ENCODE data around the gene MLN. TPM values are rescaled to one million over a fixed set of nuclear protein-coding genes. Genes with fewer than 3 reads are reported as not detected.
"Not testable (repeated sequence)": the region's sequence is repeated elsewhere in the genome, so short reads cannot be mapped to it uniquely, and the experiment has no call there.

MLN gene
- total RNA-seq, 1 donor from 2014 or later = not detected

- no peak for DNase-seq (ENCODE audit: low read depth)
Observed at GRCh38 chr6:33834401-33835392, 30.9 kb upstream of the MLN start.

GRCh38 chr6:33833599-33833998 is 29.8 kb upstream of the MLN start:
- no peak for DNase-seq (ENCODE audit: low read depth)

GRCh38 chr6:33832831-33833230 is 29.0 kb upstream of the MLN start:
- not testable (repeated sequence) for DNase-seq (ENCODE audit: low read depth)

GRCh38 chr6:33831725-33832124 is 27.9 kb upstream of the MLN start:
- DNase-seq (ENCODE audit: low read depth) = not testable (repeated sequence)

GRCh38 chr6:33830635-33831240 is 26.9 kb upstream of the MLN start:
- DNase-seq (ENCODE audit: low read depth) = no peak

GRCh38 chr6:33828764-33829731 is 25.2 kb upstream of the MLN start:
- DNase-seq (ENCODE audit: low read depth) = no peak

GRCh38 chr6:33828452-33828763 is 24.6 kb upstream of the MLN start:
- DNase-seq (ENCODE audit: low read depth) = no peak

- no peak for DNase-seq (ENCODE audit: low read depth)
Observed at GRCh38 chr6:33827546-33828451, 24.0 kb upstream of the MLN start.

- no peak for DNase-seq (ENCODE audit: low read depth)
Observed at GRCh38 chr6:33826537-33826936, 22.7 kb upstream of the MLN start.

GRCh38 chr6:33824461-33825154 is 20.8 kb upstream of the MLN start:
- DNase-seq (ENCODE audit: low read depth) = peak; percentile 44

GRCh38 chr6:33823806-33824205 is 20.0 kb upstream of the MLN start:
- DNase-seq (ENCODE audit: low read depth) = no peak

GRCh38 chr6:33822575-33823395 is 19.0 kb upstream of the MLN start:
- no peak for DNase-seq (ENCODE audit: low read depth)

GRCh38 chr6:33820784-33821520 is 17.1 kb upstream of the MLN start:
- no peak for DNase-seq (ENCODE audit: low read depth)

- DNase-seq (ENCODE audit: low read depth) = no peak
Observed at GRCh38 chr6:33820243-33820642, 16.4 kb upstream of the MLN start.

GRCh38 chr6:33819021-33819420 is 15.2 kb upstream of the MLN start:
- DNase-seq (ENCODE audit: low read depth) = no peak

- no peak for DNase-seq (ENCODE audit: low read depth)
Observed at GRCh38 chr6:33818293-33818692, 14.5 kb upstream of the MLN start.

GRCh38 chr6:33817489-33817888 is 13.7 kb upstream of the MLN start:
- DNase-seq (ENCODE audit: low read depth) = no peak

GRCh38 chr6:33816911-33817310 is 13.1 kb upstream of the MLN start:
- no peak for DNase-seq (ENCODE audit: low read depth)

GRCh38 chr6:33815854-33816253 is 12.1 kb upstream of the MLN start:
- no peak for DNase-seq (ENCODE audit: low read depth)
